K562 (cell line): Measurements from ENCODE around the gene ABI3BP. TPM values are rescaled to one million over a fixed set of nuclear protein-coding genes. Genes with fewer than 3 reads are reported as not detected.

Experiments used
- ATAC-seq: fragments of 200-7000 bp; cut with Tn5 transposase; 3 replicates; pipeline ENCODE4 v1.9.1; 2020; ENCODE audit warnings: moderate library complexity
- BruUV-seq: library from RNA; stranded (reverse); fragments of 400-500 nt; replicated peaks from 2 replicates; lab custom pipeline; 2021; lab: Mats Ljungman, UMichigan
- CTCF ChIA-PET: fragments of 300-600 bp; formaldehyde crosslinking; extraction: SDS; loops from one replicate; lab custom pipeline; 2021; ENCODE audit warnings: low intra/inter-chr PET ratio; lab: Yijun Ruan, JAX
- POLR2A ChIA-PET: fragments of 300-600, 350-650 bp; sonication (Branson Sonifier 250); formaldehyde crosslinking; extraction: SDS; loops from one replicate; lab custom pipeline; 2021; ENCODE audit warnings: antibody characterized with exemption, inconsistent platforms; lab: Yijun Ruan, JAX
- DNase-seq, 4 experiments: peaks; one replicate each; pipeline versions ENCODE4 v3.0.0 to v3.0.0-alpha.2; 2011 to 2018; ENCODE audit warnings: low spot score in 3 of 4, mixed read lengths in 3 of 4; ENCODE audit errors: extremely low read depth in 1 of 4
- FAIRE-seq: peaks from 2 replicates; lab custom pipeline; 2011; peaks lifted over from hg19 to GRCh38; lab: Jason Lieb, UNC
- H2AFZ ChIP-seq: 2 replicates; pipeline ENCODE4 v1.6.0; 2011; ENCODE audit warnings: low read depth, low read length, control low read depth, inconsistent platforms
- H3K27ac ChIP-seq: fragments of 200-600 bp; 3 replicates; pipeline ENCODE4 v1.8.0; 2011; ENCODE audit warnings: low read depth, mild to moderate bottlenecking, control low read depth, inconsistent platforms, low read length, moderate library complexity, mixed read lengths; ENCODE audit errors: extremely low read depth
- H3K27me3 ChIP-seq, 2 experiments: fragments of 300-600 bp in 1 of 2; 2 replicates in 1 of 2; 3 replicates in 1 of 2; pipeline versions ENCODE4 v1.6.0 to v1.8.0; 2011; ENCODE audit warnings: inconsistent platforms in 2 of 2, low read length in 2 of 2, mild to moderate bottlenecking in 1 of 2, mixed read lengths in 1 of 2, moderate library complexity in 1 of 2; ENCODE audit not compliant: control insufficient read depth in 2 of 2, insufficient read depth in 2 of 2
- H3K36me3 ChIP-seq: fragments of 300-600 bp; 3 replicates; pipeline ENCODE4 v1.8.0; 2011; ENCODE audit warnings: mild to moderate bottlenecking, low read length, inconsistent platforms; ENCODE audit not compliant: control insufficient read depth, insufficient read depth
- H3K4me1 ChIP-seq, 2 experiments: fragments of 200-600 bp in 1 of 2; replicated peaks in 1 of 2; 2 replicates in 1 of 2; 3 replicates in 1 of 2; pipeline versions ENCODE4 v1.5.1 to v1.8.0; 2011; ENCODE audit warnings: inconsistent platforms in 2 of 2, low read length in 2 of 2, mild to moderate bottlenecking in 1 of 2, mixed read lengths in 1 of 2, moderate library complexity in 1 of 2; ENCODE audit not compliant: control insufficient read depth in 2 of 2, insufficient read depth in 2 of 2
- H3K4me2 ChIP-seq: 2 replicates; pipeline ENCODE4 v1.6.1; 2011; ENCODE audit warnings: low read length, control low read depth, inconsistent platforms, mixed read lengths; ENCODE audit not compliant: insufficient read depth
- H3K4me3 ChIP-seq: fragments of 200-600 bp; sonication (generic), shearing (Covaris generic); 2 replicates; pipeline ENCODE4 v1.5.1; 2016; ENCODE audit warnings: control low read depth, inconsistent platforms
- H3K79me2 ChIP-seq: fragments of 200-600 bp; 3 replicates; pipeline ENCODE4 v1.8.0; 2011; ENCODE audit warnings: low read length, inconsistent platforms; ENCODE audit not compliant: control insufficient read depth, insufficient read depth
- H3K9ac ChIP-seq, 2 experiments: 2 replicates each; pipeline versions ENCODE4 v1.6.0 to v1.6.1; 2011; ENCODE audit warnings: low read depth in 2 of 2, low read length in 2 of 2, control low read depth in 1 of 2, inconsistent platforms in 1 of 2, mild to moderate bottlenecking in 1 of 2, mixed read lengths in 1 of 2; ENCODE audit not compliant: insufficient read depth in 1 of 2
- H3K9me1 ChIP-seq: one replicate; pipeline ENCODE4 v1.6.0; 2011; ENCODE audit warnings: inconsistent platforms, mild to moderate bottlenecking, low read length, moderate library complexity; ENCODE audit not compliant: control insufficient read depth, insufficient read depth
- H3K9me3 ChIP-seq: replicated peaks from 2 replicates; pipeline ENCODE4 v1.5.1; 2011; ENCODE audit warnings: low read depth, low read length, inconsistent platforms; ENCODE audit not compliant: control insufficient read depth, insufficient read depth
- H4K20me1 ChIP-seq: replicated peaks from 2 replicates; pipeline ENCODE4 v1.6.1; 2011; ENCODE audit warnings: low read length, inconsistent platforms, mixed read lengths; ENCODE audit not compliant: control insufficient read depth, insufficient read depth
- CREBBP ChIP-seq: IDR thresholded peaks from one replicate; pipeline ENCODE4 v1.6.1; 2012; ENCODE audit warnings: low read depth, mild to moderate bottlenecking, control low read depth, inconsistent platforms, low read length
- EP300 ChIP-seq: IDR thresholded peaks from 2 replicates; pipeline ENCODE4 v1.6.1; 2012; ENCODE audit warnings: low read length, improper control_type of control experiment
- IFI16 ChIP-seq: fragments of 250-450 bp; sonication (Bioruptor Pico); IDR thresholded peaks from 2 replicates; pipeline ENCODE4 v2.1.2; 2022; ENCODE audit warnings: mild to moderate bottlenecking, inconsistent platforms
- LEF1 ChIP-seq: fragments of 450-650 bp; IDR thresholded peaks from 2 replicates; pipeline ENCODE4 v1.6.1; 2016; ENCODE audit warnings: mild to moderate bottlenecking
- MBD2 ChIP-seq: sonication (generic); IDR thresholded peaks from 2 replicates; pipeline ENCODE4 v1.6.1; 2016; ENCODE audit warnings: low read depth, borderline replicate concordance
- PREB ChIP-seq: sonication (generic); formaldehyde crosslinking; IDR thresholded peaks from 2 replicates; pipeline ENCODE4 v1.8.1; 2023; ENCODE audit warnings: mild to moderate bottlenecking, missing genetic modification reagents
- SLC30A9 ChIP-seq: fragments of 250-450 bp; sonication (Bioruptor Pico); IDR thresholded peaks from 2 replicates; pipeline ENCODE4 v1.8.0; 2022; ENCODE audit warnings: mild to moderate bottlenecking, moderate library complexity
- TEAD2 ChIP-seq: fragments of 450-650 bp; IDR thresholded peaks from 2 replicates; pipeline ENCODE4 v1.6.1; 2016; ENCODE audit warnings: missing genetic modification characterization, control low read depth, missing compliant biosample characterization
- ZBTB9 ChIP-seq: fragments of 450-650 bp; formaldehyde crosslinking; IDR thresholded peaks from 2 replicates; pipeline ENCODE4 v1.4.0; 2020; ENCODE audit warnings: mild to moderate bottlenecking, moderate library complexity
- ZNF121 ChIP-seq: sonication (generic); formaldehyde crosslinking; conservative IDR thresholded peaks from 2 replicates; pipeline ENCODE4 v1.8.0; 2022; ENCODE audit warnings: missing genetic modification reagents
- WGBS: fragments of 100-300 bp; shearing (Covaris generic); methylation state at CpG from one replicate; pipeline ENCODE4 v1.1.6; 2016; ENCODE audit warnings: low coverage, mixed read lengths; ENCODE audit not compliant: insufficient coverage; ENCODE audit errors: missing lambda C conversion rate; 5-methylcytosine and 5-hydroxymethylcytosine counted together
- in situ Hi-C: fragments of 300-500 bp; cut with MboI; formaldehyde crosslinking; loops from 4 replicates; pipeline ENCODE4 v1.15.0; 2018; ENCODE audit warnings: inconsistent platforms, mixed read lengths
- intact Hi-C: fragments of 100-400 bp; cut with micrococcal nuclease; formaldehyde crosslinking; loops from 2 replicates; pipeline ENCODE4 v1.14.2; 2022
- polyA plus RNA-seq, 8 experiments: library from polyadenylated mRNA; depleted of rRNA in 4 of 8; stranded (reverse) in 5 of 8; unstranded in 3 of 8; fragments of >200 nt; fragmentation: Nextera tagmentation in 2 of 8; fragmentation: Illumina TruSeq in 1 of 8; extraction: Ambion mirVana in 2 of 8; extraction: Trizol in 1 of 8; gene quantifications; 2 replicates each; pipeline versions ENCODE4 v1.2.1 to v1.2.3, GENCODE V29; 2011 to 2014; ENCODE audit warnings: inconsistent platforms in 1 of 8, missing spikeins in 1 of 8
- total RNA-seq, 7 experiments: library from RNA; depleted of rRNA in 6 of 7; stranded (reverse); fragments of >200 nt in 6 of 7; fragmentation: Illumina TruSeq in 2 of 7; extraction: Trizol in 2 of 7; gene quantifications; 2 replicates each; pipeline versions ENCODE4 v1.2.1 to v1.2.3, GENCODE V29; 2011 to 2021; ENCODE audit warnings: low replicate concordance in 1 of 7
- TF ChIP-seq, protein P1 (sequence below), 2 experiments: fragments of 450-650 bp; IDR thresholded peaks; 2 replicates each; pipeline ENCODE4 v1.6.1; 2016
- TF ChIP-seq, protein P2 (sequence below): sonication (generic); formaldehyde crosslinking; IDR thresholded peaks from 2 replicates; pipeline ENCODE4 v1.8.1; 2023; ENCODE audit warnings: mild to moderate bottlenecking, missing genetic modification reagents, moderate library complexity
- TF ChIP-seq, protein P3 (sequence below): sonication (generic); formaldehyde crosslinking; IDR thresholded peaks from 2 replicates; pipeline ENCODE4 v1.8.0; 2022; ENCODE audit warnings: missing genetic modification reagents, mild to moderate bottlenecking, borderline replicate concordance

ABI3BP gene
- total and polyA plus RNA-seq, 9 of the 15 experiments (the other 6 are each of a cell fraction or from before 2014, with no cell fraction given): 0.01 to 0.24 (median 0.06) TPM; not detected in 5

DNA sequence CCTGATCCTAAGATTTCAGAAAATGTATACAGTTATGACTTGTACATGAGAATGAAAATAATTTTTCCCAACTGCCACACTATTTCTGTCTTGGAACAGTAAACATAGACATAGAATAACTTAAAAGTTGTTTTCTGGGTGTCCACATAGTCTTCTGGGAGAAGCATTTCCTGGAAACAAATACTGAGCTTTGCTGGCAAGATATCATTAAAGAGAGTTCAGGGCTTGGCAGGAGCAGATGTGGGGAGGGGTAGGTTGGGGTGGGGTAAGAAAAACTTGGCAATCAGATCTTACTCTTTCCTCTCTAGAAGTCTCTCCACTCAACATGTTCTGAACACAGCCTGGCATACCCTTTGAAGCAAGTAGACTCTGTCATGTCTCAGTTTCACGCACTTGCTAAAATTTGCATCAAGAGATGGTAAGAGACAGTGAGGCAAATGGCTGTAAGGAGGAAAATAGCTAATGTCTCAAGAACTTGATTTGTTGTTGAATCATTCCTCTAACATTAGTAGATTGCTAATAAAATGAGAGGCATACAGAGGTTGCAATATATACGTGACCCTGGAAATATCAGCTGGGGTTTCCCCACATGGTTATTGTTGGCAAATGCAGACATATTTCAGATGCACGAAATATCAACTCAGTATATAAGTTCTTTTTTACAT, 27.3 kb upstream of the ABI3BP start:
- no peaks in the 10 kb centered on the region; a peak in 1 of 5 replicates for H3K4me1 ChIP-seq
- no peak for TF ChIP-seq MBD2
- no peak for TF ChIP-seq PREB (CRISPR knock-in tag)
- TF ChIP-seq ZNF121 (CRISPR knock-in tag): no peak
- no peak for TF ChIP-seq LEF1
- TF ChIP-seq TEAD2 (tag): no peak
- TF ChIP-seq, protein P1, sequence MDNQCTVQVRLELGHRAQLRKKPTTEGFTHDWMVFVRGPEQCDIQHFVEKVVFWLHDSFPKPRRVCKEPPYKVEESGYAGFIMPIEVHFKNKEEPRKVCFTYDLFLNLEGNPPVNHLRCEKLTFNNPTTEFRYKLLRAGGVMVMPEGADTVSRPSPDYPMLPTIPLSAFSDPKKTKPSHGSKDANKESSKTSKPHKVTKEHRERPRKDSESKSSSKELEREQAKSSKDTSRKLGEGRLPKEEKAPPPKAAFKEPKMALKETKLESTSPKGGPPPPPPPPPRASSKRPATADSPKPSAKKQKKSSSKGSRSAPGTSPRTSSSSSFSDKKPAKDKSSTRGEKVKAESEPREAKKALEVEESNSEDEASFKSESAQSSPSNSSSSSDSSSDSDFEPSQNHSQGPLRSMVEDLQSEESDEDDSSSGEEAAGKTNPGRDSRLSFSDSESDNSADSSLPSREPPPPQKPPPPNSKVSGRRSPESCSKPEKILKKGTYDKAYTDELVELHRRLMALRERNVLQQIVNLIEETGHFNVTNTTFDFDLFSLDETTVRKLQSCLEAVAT (IDR thresholded peaks at IDR 0.05): no peak
- no peak for TF ChIP-seq ZBTB9 (CRISPR knock-in tag)
- no peak for TF ChIP-seq SLC30A9 (CRISPR knock-in tag)
- no peak for TF ChIP-seq EP300
- no peak for TF ChIP-seq IFI16 (CRISPR knock-in tag)
- TF ChIP-seq, protein P2, sequence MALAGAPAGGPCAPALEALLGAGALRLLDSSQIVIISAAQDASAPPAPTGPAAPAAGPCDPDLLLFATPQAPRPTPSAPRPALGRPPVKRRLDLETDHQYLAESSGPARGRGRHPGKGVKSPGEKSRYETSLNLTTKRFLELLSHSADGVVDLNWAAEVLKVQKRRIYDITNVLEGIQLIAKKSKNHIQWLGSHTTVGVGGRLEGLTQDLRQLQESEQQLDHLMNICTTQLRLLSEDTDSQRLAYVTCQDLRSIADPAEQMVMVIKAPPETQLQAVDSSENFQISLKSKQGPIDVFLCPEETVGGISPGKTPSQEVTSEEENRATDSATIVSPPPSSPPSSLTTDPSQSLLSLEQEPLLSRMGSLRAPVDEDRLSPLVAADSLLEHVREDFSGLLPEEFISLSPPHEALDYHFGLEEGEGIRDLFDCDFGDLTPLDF (CRISPR knock-in tag): no peak
- no peak for TF ChIP-seq CREBBP
- TF ChIP-seq, protein P3, sequence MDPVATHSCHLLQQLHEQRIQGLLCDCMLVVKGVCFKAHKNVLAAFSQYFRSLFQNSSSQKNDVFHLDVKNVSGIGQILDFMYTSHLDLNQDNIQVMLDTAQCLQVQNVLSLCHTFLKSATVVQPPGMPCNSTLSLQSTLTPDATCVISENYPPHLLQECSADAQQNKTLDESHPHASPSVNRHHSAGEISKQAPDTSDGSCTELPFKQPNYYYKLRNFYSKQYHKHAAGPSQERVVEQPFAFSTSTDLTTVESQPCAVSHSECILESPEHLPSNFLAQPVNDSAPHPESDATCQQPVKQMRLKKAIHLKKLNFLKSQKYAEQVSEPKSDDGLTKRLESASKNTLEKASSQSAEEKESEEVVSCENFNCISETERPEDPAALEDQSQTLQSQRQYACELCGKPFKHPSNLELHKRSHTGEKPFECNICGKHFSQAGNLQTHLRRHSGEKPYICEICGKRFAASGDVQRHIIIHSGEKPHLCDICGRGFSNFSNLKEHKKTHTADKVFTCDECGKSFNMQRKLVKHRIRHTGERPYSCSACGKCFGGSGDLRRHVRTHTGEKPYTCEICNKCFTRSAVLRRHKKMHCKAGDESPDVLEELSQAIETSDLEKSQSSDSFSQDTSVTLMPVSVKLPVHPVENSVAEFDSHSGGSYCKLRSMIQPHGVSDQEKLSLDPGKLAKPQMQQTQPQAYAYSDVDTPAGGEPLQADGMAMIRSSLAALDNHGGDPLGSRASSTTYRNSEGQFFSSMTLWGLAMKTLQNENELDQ (CRISPR knock-in tag): no peak
- TF ChIP-seq, all 486 proteins: peak for 0
- intact Hi-C loops (no loop called here), in situ Hi-C loops (no loop called here)
- ChIA-PET CTCF (no interaction called here), POLR2A (no interaction called here)
- Histone ChIP-seq H3K27ac (no peak overlapping the region), H3K9me1 (no peaks in the 10 kb centered on the region), H3K9ac (no peak overlapping the region), H3K79me2 (no peaks in the 10 kb centered on the region), H3K36me3 (no peaks in the 10 kb centered on the region), H3K9me3 (no peaks in the 10 kb centered on the region), H3K4me3 (no peak overlapping the region), H4K20me1 (no peaks in the 10 kb centered on the region), H3K27me3 (no peaks in the 10 kb centered on the region), H3K4me2 (no peak overlapping the region), H2AFZ (peak overlapping the region; percentile 45; the same call in 1 of the 2 replicates)
- ATAC-seq (no peak), DNase-seq (no peak), FAIRE-seq (no peak)
- BruUV-seq: no TSS peak
- 0% methylated on average over 3 of the region's 3 CpGs for WGBS
